Measurements from ENCODE around the gene SLC17A6.

Gene SLC17A6

DNA sequence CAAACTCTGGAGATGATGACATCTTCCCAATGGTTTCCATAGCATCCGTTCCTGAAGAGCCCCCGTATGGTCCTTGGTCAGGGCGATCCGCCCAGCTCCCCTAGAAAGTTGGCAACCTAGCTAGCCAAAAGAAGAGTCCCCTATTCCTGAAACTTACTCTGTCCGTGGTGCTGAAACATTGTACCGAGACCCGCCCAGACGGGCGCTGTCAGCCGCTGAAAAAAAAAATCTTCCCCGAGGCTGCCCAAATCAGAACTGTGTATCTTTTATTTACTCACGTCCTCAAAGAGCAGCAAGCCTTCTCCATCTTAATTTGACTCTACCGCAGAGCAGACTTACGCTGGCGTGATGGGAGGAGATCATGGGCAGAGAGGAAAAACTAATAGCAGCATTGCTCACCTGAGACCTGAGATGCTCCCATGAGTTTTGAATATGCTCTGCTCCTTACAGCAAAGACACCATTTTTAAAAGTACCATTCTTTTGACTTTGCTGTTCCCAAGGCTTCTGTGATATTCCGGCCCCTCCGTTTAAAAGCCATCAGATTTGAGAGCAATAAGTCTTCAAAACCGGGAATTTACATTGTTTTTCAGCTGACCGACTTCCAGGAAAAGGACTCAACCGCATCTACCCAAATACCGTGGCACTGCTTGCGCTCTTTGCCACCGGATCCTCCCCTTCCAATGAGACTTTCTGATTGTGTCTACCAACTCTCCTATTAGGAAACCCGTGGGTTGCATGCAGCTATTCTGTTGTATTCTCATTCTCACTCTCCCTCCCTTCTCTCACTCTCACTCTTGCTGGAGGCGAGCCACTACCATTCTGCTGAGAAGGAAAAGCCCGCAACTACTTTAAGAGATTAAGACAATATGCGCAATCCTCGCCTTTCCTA lies at the start of gene SLC17A6:
Gene SLC17A6 (plus strand): TSS at position 786 of the 890 bp plus-strand sequence. CDS start 153 bp downstream, outside the sequence.
- TF ChIP-seq, protein P1, sequence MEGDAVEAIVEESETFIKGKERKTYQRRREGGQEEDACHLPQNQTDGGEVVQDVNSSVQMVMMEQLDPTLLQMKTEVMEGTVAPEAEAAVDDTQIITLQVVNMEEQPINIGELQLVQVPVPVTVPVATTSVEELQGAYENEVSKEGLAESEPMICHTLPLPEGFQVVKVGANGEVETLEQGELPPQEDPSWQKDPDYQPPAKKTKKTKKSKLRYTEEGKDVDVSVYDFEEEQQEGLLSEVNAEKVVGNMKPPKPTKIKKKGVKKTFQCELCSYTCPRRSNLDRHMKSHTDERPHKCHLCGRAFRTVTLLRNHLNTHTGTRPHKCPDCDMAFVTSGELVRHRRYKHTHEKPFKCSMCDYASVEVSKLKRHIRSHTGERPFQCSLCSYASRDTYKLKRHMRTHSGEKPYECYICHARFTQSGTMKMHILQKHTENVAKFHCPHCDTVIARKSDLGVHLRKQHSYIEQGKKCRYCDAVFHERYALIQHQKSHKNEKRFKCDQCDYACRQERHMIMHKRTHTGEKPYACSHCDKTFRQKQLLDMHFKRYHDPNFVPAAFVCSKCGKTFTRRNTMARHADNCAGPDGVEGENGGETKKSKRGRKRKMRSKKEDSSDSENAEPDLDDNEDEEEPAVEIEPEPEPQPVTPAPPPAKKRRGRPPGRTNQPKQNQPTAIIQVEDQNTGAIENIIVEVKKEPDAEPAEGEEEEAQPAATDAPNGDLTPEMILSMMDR (IDR thresholded peaks at IDR 0.05; ENCODE audit: low read depth, low read length): no peak
- H3K4me3 ChIP-seq (ENCODE audit: low read depth, low read length): no peak within 1 kb of the TSS

DNA sequence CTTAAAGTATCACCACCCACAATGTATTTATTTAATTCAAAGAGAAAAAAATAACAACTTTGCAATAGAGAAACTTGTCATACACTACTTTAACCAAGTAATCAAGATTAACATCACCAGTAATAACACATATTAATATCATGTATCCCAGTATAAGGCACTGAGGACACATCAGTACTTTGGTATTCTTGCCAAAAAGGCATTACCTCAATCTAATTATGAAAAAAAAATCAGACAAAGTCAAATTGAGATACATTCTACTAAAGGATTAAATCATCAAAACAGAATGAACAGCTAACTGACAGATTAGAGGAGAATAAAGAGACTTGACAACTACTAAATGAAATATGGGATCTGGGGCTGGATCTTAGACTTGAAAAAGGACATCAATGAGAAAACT lies 35.8 kb upstream of the SLC17A6 start:
- no peak overlapping the region for H3K4me3 ChIP-seq (ENCODE audit: low read depth, low read length)
- TF ChIP-seq, protein P1 (IDR thresholded peaks at IDR 0.05; ENCODE audit: low read depth, low read length): no peak

DNA sequence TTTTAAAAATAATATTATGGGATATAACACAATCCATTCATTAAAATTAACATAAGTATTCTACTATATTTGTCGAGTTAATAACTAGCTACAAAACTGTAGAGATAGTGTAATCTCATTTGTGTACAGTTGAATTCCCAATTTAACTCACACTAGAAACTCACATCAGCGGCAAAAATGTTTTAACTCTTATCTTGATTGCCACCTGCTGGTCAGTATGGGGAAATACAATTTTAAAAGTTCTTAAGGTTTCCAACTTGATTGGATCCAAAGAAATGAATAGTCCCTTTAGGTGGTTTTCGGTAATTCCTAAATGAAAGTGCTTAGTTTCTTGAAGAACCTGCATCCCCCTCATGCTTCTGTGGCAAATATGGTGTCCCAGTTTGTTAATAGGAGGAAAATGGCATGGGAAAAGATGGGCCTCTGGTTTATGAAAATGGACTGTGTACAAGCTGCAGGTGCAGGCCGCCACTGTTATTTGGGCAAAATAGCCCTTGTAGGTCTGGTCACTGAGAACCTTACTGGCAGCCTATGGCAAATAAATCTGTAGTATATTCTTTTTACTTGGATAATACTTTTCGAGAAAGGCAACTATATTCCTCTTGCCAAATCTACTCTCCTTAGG lies 33.7 kb upstream of the SLC17A6 start:
- TF ChIP-seq, protein P1 (IDR thresholded peaks at IDR 0.05; ENCODE audit: low read depth, low read length): no peak; the same call in 1 of the 2 replicates
- no peak overlapping the region for H3K4me3 ChIP-seq (ENCODE audit: low read depth, low read length)

DNA sequence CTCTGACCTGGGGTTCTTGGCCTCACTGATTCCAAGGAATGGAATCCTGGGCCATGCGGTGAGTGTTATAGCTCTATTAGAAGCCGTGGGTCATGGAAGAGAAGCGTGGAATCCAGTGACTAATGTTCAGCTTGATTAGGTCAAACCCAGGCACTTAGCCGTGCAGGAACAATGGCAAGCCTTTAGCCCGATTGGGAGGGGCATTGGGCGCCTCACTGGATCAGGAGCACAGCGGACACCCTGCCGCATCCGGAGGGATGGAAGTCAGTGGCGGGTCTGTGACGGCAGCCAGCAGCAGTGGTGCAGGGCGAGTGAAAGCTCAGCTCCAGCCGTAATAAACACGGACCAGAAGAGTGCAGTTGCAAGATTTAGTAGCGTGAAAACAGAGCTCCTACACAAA lies 20.5 kb upstream of the SLC17A6 start:
- TF ChIP-seq, protein P1 (IDR thresholded peaks at IDR 0.05; ENCODE audit: low read depth, low read length): no peak
- no peak overlapping the region for H3K4me3 ChIP-seq (ENCODE audit: low read depth, low read length)

DNA sequence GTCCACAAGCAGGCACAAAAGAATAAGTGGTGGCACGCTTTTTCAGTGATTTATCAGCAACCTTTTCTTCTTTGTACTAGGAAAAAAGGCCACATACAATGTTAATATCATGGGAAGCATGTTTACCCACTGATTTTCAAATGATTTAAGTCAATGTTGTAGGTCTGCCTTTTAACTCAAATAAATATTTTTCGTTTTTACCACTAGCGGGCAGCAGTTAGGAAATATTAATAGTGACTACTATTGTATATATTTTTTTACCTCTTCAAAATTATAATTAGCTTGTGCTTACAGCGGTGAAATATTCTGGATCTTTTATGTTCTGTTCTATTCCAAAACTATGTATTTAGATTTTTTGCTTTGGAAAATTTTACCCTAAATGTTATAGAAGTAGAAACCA lies 6.4 kb upstream of the SLC17A6 start:
- TF ChIP-seq, protein P1 (IDR thresholded peaks at IDR 0.05; ENCODE audit: low read depth, low read length): no peak
- no peak overlapping the region for H3K4me3 ChIP-seq (ENCODE audit: low read depth, low read length)

DNA sequence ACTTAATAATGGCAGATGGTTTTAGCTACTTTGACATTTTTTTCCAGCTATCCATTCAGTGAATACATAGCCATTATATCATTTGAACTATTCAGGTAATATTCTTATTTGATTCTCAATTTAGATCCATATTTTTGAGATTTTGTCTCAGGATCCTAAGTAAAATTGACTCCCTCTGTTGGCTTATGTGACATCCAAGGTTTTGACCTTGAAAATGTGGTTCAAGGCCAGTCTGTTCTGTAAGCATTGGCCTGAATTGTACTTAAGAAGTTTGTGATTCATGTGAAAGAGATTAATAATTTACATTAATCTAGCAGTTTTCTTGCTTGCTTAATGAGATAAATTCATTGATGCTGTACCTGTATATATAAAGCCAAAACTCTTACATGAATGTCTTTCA lies 1.6 kb upstream of the SLC17A6 start:
- H3K4me3 ChIP-seq (ENCODE audit: low read depth, low read length): no peak overlapping the region
- TF ChIP-seq, protein P1 (IDR thresholded peaks at IDR 0.05; ENCODE audit: low read depth, low read length): no peak

DNA sequence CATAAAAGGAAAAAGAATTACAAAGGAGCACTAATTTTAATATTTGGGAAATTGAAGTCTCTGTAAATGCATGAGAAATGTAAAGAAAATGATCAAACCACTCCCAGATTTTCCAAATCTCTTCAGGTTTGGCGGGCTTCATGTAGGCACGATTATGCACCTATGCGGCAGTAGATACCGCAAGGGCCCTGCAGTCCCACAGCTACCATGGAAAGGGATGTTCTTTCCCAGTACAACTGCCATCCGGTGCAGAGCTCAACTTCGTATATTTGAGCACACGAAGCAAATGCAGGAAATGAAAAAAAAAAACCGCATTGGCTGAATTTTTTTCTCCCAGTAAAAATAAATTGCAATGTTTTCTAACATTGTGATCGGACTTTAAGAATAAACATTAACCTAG lies 1.4 kb downstream of the SLC17A6 start:
- TF ChIP-seq, protein P1 (IDR thresholded peaks at IDR 0.05; ENCODE audit: low read depth, low read length): no peak
- no peak overlapping the region for H3K4me3 ChIP-seq (ENCODE audit: low read depth, low read length)
